Liver (tissue), 9 donors: ENCODE measurements around the gene SLN. TPM values are rescaled to one million over a fixed set of nuclear protein-coding genes. Genes with fewer than 3 reads are reported as not detected.

Experiments used
- DNase-seq: peaks from one replicate; pipeline ENCODE4 v3.0.0-alpha.2; 2017; ENCODE audit warnings: low spot score
- H3K27ac ChIP-seq, 2 donors: one replicate each; pipeline ENCODE4 v1.7.0; 2013; ENCODE audit warnings: inconsistent platforms in 2 of 2, low read length in 2 of 2, control low read depth in 1 of 2, low read depth in 1 of 2, mild to moderate bottlenecking in 1 of 2
- H3K27me3 ChIP-seq, 4 donors: one replicate each; pipeline versions ENCODE4 v1.6.1 to v1.7.0; 2013; ENCODE audit warnings: low read length in 3 of 4, inconsistent platforms in 1 of 4, mild to moderate bottlenecking in 1 of 4, moderate library complexity in 1 of 4; ENCODE audit not compliant: control insufficient read depth in 4 of 4, insufficient read depth in 4 of 4
- H3K36me3 ChIP-seq, 4 donors: one replicate each; pipeline versions ENCODE4 v1.6.1 to v1.7.0; 2013; ENCODE audit warnings: low read length in 3 of 4, mild to moderate bottlenecking in 3 of 4, low read depth in 1 of 4, moderate library complexity in 1 of 4; ENCODE audit not compliant: control insufficient read depth in 4 of 4, insufficient read depth in 3 of 4
- H3K4me1 ChIP-seq, 4 donors: one replicate each; pipeline versions ENCODE4 v1.6.1 to v1.7.0; 2013; ENCODE audit warnings: low read length in 3 of 4, mild to moderate bottlenecking in 3 of 4, moderate library complexity in 1 of 4; ENCODE audit not compliant: control insufficient read depth in 4 of 4, insufficient read depth in 4 of 4
- H3K4me3 ChIP-seq, 3 donors: one replicate each; pipeline versions ENCODE4 v1.6.1 to v1.7.0; 2013; ENCODE audit warnings: low read length in 3 of 3, control low read depth in 1 of 3, low read depth in 1 of 3, mild to moderate bottlenecking in 1 of 3
- H3K9ac ChIP-seq, 2 donors: one replicate each; pipeline ENCODE4 v1.7.0; 2013; ENCODE audit warnings: low read length in 2 of 2, mild to moderate bottlenecking in 2 of 2, moderate library complexity in 2 of 2, control low read depth in 1 of 2, low read depth in 1 of 2
- H3K9me3 ChIP-seq, 4 donors: one replicate each; pipeline versions ENCODE4 v1.6.1 to v1.7.0; 2013; ENCODE audit warnings: low read length in 3 of 4; ENCODE audit not compliant: control insufficient read depth in 4 of 4
- FOXA2 ChIP-seq: IDR thresholded peaks from 2 replicates; pipeline ENCODE4 v1.6.1; 2016; ENCODE audit warnings: antibody characterized with exemption
- HNF4A ChIP-seq, 2 donors: conservative IDR thresholded peaks; 2 replicates each; pipeline ENCODE4 v1.6.1; 2016; ENCODE audit warnings: antibody characterized with exemption in 2 of 2, mild to moderate bottlenecking in 2 of 2
- HNF4G ChIP-seq: IDR thresholded peaks from 2 replicates; pipeline ENCODE4 v1.6.1; 2016; ENCODE audit warnings: antibody characterized with exemption
- NR2F2 ChIP-seq: IDR thresholded peaks from 2 replicates; pipeline ENCODE4 v1.6.1; 2016; ENCODE audit warnings: antibody characterized with exemption
- RAD21 ChIP-seq, 2 donors: IDR thresholded peaks; 2 replicates each; pipeline ENCODE4 v1.6.1; 2016; ENCODE audit warnings: antibody characterized with exemption in 2 of 2, mild to moderate bottlenecking in 2 of 2
- RXRA ChIP-seq, 2 donors: IDR thresholded peaks; 2 replicates each; pipeline ENCODE4 v1.6.1; 2017 to 2018; ENCODE audit warnings: antibody characterized with exemption in 2 of 2, mild to moderate bottlenecking in 1 of 2
- YY1 ChIP-seq: IDR thresholded peaks from 2 replicates; pipeline ENCODE4 v1.6.1; 2016; ENCODE audit warnings: antibody characterized with exemption, mild to moderate bottlenecking
- WGBS: extraction: QIAGEN DNeasy Blood & Tissue Kit; methylation state at CpG from one replicate; pipeline ENCODE4 v1.1.7; 2013; 5-methylcytosine and 5-hydroxymethylcytosine counted together
- polyA plus RNA-seq, 2 donors: library from polyadenylated mRNA; stranded (reverse) in 1 of 2; unstranded in 1 of 2; fragments of 200-250 nt in 1 of 2; fragments of >200 nt in 1 of 2; fragmentation: Nextera tagmentation in 1 of 2; extraction: Ambion mirVana in 1 of 2; gene quantifications; one replicate each; pipeline versions ENCODE4 v1.2.1 to v1.2.3, GENCODE V29; 2013 to 2015
- total RNA-seq, 2 donors: library from RNA; depleted of rRNA; stranded (reverse); fragments of >200 nt; gene quantifications; one replicate each; pipeline ENCODE4 v1.2.3, GENCODE V29; 2014
- TF ChIP-seq, protein P1 (sequence below): IDR thresholded peaks from 2 replicates; pipeline ENCODE4 v1.6.1; 2016; ENCODE audit warnings: antibody characterized with exemption, mild to moderate bottlenecking
- TF ChIP-seq, protein P2 (sequence below): IDR thresholded peaks from 2 replicates; pipeline ENCODE4 v1.6.1; 2016; ENCODE audit warnings: antibody characterized with exemption
- TF ChIP-seq, protein P3 (sequence below): fragments of 150-350 bp; IDR thresholded peaks from 2 replicates; pipeline ENCODE4 v1.5.1; 2017; ENCODE audit warnings: improper control_type of control experiment, low read depth, low read length; ENCODE audit not compliant: missing input control
- TF ChIP-seq, protein P4 (sequence below): IDR thresholded peaks from 2 replicates; pipeline ENCODE4 v1.6.1; 2016; ENCODE audit warnings: antibody characterized with exemption
- donor health status: healthy.
- donor health status: healthy.
- donor health status: healthy.
- donor health status: healthy.
- donor health status: healthy.

Gene SLN
- total and polyA plus RNA-seq, 4 donors: not detected

DNA sequence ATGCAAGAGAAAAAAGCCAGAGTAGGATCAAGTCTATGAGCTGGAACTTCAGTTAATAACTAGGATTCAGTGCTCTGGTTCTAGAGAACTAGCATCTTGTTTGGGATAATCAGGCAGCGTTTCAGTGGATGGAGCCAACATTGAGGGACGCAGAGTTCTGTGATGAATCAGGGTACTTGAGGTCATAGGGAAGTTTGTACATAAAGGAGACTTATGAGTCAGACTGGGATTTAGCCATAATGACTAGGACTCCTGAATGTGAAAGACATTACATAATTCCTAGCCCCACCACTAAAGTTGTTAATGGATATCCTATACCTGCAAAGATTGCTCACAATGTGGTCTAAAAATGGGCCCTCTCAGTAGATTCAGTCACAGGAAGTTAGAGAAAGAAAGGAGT lies 6.8 kb downstream of the SLN start:
- TF ChIP-seq FOXA2: no peak
- no peak for TF ChIP-seq HNF4A (conservative IDR thresholded peaks at IDR 0.05)
- TF ChIP-seq, protein P1, sequence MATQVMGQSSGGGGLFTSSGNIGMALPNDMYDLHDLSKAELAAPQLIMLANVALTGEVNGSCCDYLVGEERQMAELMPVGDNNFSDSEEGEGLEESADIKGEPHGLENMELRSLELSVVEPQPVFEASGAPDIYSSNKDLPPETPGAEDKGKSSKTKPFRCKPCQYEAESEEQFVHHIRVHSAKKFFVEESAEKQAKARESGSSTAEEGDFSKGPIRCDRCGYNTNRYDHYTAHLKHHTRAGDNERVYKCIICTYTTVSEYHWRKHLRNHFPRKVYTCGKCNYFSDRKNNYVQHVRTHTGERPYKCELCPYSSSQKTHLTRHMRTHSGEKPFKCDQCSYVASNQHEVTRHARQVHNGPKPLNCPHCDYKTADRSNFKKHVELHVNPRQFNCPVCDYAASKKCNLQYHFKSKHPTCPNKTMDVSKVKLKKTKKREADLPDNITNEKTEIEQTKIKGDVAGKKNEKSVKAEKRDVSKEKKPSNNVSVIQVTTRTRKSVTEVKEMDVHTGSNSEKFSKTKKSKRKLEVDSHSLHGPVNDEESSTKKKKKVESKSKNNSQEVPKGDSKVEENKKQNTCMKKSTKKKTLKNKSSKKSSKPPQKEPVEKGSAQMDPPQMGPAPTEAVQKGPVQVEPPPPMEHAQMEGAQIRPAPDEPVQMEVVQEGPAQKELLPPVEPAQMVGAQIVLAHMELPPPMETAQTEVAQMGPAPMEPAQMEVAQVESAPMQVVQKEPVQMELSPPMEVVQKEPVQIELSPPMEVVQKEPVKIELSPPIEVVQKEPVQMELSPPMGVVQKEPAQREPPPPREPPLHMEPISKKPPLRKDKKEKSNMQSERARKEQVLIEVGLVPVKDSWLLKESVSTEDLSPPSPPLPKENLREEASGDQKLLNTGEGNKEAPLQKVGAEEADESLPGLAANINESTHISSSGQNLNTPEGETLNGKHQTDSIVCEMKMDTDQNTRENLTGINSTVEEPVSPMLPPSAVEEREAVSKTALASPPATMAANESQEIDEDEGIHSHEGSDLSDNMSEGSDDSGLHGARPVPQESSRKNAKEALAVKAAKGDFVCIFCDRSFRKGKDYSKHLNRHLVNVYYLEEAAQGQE: no peak
- no peak for TF ChIP-seq YY1
- no peak for TF ChIP-seq RXRA (IDR thresholded peaks at IDR 0.05)
- TF ChIP-seq RAD21 (IDR thresholded peaks at IDR 0.05): no peak
- TF ChIP-seq, protein P2, sequence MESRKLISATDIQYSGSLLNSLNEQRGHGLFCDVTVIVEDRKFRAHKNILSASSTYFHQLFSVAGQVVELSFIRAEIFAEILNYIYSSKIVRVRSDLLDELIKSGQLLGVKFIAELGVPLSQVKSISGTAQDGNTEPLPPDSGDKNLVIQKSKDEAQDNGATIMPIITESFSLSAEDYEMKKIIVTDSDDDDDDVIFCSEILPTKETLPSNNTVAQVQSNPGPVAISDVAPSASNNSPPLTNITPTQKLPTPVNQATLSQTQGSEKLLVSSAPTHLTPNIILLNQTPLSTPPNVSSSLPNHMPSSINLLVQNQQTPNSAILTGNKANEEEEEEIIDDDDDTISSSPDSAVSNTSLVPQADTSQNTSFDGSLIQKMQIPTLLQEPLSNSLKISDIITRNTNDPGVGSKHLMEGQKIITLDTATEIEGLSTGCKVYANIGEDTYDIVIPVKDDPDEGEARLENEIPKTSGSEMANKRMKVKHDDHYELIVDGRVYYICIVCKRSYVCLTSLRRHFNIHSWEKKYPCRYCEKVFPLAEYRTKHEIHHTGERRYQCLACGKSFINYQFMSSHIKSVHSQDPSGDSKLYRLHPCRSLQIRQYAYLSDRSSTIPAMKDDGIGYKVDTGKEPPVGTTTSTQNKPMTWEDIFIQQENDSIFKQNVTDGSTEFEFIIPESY: no peak
- no peak for TF ChIP-seq NR2F2
- Histone ChIP-seq H3K9me3 (peaks cover 0 to 3% (median 0%) of the 10 kb centered on the region in 4 donors), H3K4me1 (no peaks in the 10 kb centered on the region), H3K27ac (no peak overlapping the region), H3K4me3 (no peak overlapping the region), H3K36me3 (no peaks in the 10 kb centered on the region), H3K27me3 (no peaks in the 10 kb centered on the region), H3K9ac (no peak overlapping the region)
- 86% methylated on average over 2 of the region's 2 CpGs for WGBS
- DNase-seq: no peak

DNA sequence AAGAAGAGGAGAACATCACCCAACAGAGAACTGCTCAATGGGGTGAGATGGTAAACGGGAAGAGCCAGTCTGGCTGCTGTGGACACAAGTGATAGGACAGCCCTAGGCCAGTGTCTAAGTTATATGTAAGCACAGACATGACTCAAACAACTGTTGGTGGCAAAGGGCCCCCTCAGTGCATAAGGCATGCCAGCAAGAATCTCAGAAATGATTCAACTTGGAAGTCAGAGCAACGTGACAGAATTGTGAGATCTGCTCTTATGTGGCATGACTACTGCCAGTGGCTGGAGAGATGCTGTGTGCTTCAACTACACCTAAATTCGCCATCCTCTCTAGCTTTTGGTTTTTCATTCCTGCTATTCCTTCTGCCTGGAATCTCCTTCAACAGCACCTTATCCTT lies 7.4 kb downstream of the SLN start:
- Histone ChIP-seq H3K27me3 (peaks cover 0 to 3% (median 0%) of the 10 kb centered on the region in 4 donors), H3K4me1 (no peaks in the 10 kb centered on the region), H3K36me3 (no peaks in the 10 kb centered on the region), H3K4me3 (no peak overlapping the region), H3K9ac (no peak overlapping the region), H3K27ac (no peak overlapping the region), H3K9me3 (peaks cover 0 to 3% (median 0%) of the 10 kb centered on the region in 4 donors)
- no peak for DNase-seq
- no peak for TF ChIP-seq YY1
- no peak for TF ChIP-seq HNF4G
- no peak for TF ChIP-seq FOXA2
- TF ChIP-seq RXRA (IDR thresholded peaks at IDR 0.05): no peak
- TF ChIP-seq, protein P3, sequence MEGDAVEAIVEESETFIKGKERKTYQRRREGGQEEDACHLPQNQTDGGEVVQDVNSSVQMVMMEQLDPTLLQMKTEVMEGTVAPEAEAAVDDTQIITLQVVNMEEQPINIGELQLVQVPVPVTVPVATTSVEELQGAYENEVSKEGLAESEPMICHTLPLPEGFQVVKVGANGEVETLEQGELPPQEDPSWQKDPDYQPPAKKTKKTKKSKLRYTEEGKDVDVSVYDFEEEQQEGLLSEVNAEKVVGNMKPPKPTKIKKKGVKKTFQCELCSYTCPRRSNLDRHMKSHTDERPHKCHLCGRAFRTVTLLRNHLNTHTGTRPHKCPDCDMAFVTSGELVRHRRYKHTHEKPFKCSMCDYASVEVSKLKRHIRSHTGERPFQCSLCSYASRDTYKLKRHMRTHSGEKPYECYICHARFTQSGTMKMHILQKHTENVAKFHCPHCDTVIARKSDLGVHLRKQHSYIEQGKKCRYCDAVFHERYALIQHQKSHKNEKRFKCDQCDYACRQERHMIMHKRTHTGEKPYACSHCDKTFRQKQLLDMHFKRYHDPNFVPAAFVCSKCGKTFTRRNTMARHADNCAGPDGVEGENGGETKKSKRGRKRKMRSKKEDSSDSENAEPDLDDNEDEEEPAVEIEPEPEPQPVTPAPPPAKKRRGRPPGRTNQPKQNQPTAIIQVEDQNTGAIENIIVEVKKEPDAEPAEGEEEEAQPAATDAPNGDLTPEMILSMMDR: no peak
- TF ChIP-seq NR2F2: no peak
- TF ChIP-seq, protein P4, sequence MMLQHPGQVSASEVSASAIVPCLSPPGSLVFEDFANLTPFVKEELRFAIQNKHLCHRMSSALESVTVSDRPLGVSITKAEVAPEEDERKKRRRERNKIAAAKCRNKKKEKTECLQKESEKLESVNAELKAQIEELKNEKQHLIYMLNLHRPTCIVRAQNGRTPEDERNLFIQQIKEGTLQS: no peak
- 75% methylated on average over 3 of the region's 3 CpGs for WGBS
